NOMO-1 treated with DMSO at 0.1 percent for 48 hours (cell line): ENCODE data around the gene SULT1A2.
"Not testable (repeated sequence)": the region's sequence is repeated elsewhere in the genome, so short reads cannot be mapped to it uniquely, and the experiment has no call there.

Source experiments
- DNase-seq: peaks from one replicate; lab custom pipeline; 2025; ENCODE audit not compliant: unreplicated experiment; lab: John Stamatoyannopoulos, UW

Gene SULT1A2

DNA sequence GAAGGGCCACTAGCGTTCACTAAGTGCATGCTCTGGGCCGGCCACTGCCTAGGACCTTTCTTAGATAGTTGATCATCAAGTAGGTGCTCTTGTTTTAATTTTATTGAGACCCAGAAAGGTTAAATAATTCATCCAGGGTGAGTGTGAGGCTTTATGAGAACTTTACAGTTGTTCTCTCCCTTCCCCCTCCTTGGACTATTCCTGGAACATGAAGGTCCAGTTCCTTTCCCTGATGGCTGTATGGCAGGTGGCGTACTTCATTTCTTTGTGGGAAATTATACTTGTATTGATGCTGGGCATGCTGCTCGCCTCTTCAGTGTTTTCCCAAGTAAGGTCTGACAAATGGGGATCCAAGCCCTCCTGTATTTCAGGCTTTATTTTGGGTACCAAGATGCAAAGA, 34.7 kb downstream of the SULT1A2 start:
- no peak for DNase-seq

DNA sequence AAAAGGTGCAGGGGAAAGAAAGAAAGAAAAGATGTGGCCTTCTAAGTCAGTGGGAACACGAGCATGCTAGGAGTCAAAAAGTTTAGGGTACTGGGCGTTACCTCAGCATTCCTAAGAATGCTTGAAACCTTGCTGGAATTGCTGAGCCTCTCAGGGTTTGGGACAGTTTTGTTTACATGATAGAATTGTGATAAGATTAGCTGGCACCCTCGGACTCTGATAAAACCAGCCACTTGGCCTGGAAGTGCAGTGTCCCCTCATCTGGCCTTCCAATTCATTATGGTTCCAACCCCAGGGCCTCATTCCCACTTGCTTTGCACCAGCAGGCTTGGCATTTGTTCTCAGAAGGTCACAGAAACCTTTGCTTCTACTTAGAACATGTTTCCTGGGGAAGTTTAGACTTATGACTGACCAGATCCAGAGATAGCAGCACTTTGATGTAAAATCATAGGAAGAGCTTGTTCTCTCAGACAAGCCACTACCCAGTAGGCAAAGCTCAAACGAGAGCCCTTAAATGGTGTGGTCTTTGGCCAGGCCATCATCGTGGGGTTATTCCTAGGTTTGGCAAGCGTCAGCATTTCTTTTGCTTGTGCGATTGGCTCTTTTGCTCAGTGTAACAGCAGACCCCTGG, 35.2 kb downstream of the SULT1A2 start:
- DNase-seq: no peak

DNA sequence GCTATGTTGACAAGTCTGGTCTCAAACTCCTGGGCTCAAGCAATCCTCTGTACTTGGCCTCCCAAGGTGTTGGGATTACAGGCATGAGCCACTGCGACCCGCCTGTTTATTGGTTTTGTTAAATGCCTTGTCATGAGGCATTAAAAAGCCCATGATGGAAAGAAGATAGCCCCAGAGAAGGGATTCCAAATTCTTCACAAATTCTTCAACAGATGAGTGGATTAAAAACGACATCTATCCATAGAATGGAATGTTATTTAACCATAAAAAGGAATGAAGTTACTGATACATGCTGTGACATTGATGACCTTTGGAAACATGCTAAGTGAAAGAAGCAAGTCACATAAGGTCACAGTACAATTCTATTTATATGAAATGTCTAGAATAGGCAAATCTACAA, 38.4 kb downstream of the SULT1A2 start:
- no peak for DNase-seq

DNA sequence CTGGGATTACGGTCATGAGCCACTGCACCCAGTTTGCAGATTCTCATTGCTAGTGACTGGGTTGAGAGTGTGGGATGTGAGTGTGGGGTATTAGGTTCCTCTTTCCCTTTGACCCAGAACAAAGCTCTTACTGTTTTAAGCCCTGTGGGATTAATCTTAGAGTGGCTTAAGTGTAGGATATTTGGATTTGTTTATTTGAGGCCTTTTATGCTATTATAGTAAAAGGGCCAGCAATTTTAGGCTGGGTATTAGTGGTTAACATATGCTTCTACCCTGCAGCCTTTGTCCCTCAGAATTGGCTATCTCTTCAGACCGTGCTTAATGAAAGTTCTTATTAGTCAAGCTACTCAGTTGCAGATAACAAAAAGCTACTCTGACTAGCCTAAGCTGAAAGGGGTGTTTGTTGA, 39.9 kb downstream of the SULT1A2 start:
- no peak for DNase-seq

DNA sequence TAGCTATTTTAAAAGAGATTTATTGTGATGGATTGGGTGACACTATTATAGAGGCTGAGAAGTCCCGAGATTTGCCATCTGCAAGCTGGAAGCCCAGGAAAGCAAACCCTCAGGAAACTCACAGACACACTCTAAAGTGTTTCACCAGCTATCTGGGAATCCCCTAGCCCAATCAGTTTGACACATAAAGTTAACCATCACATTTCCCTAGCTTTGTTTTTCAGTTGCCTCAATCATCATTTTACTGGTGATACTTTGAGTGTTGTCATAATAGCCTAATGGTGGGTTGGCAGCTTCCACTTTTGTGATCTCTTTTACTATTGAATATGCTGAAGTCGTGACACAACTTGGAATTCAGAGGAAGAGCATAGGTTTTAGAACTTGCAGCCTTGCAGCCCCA, 41.3 kb downstream of the SULT1A2 start:
- DNase-seq: no peak

DNA sequence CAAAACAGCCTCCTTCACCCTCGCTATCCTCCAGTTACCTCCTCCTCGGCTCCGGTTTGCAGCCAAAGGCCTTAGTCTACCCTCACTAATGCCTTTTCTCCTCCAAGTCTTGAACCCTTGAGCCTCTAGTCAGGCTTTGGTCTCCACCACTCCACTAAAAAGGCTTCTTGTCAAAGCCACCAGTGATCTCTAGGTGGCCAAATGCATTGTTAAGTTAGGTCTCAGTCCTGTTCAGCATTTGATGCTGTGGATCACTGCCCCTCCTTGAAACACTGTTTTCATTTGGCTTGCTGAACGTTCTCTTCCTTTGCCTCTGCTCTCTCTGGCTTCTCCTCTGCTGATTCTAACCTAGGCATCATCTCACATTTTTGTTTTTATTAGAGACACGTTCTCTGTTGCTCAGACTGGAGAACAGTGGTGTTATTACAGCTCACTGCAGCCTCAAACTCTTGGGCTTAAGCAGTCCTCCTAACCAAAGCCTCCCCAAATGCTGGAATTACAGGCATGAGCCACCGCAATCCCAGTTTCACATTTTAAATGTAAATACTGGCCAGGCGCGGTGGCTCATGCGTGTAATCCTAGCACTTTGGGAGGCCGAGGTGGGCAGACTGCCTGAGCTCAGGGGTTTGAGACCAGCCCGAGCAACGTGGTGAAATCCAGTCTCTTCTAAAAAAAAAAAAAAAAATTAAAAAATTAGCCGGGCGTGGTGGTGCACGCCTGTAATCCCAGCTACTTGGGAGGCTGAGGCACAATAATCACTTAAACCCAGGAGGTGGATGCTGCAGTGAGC, 42.0 kb downstream of the SULT1A2 start:
- DNase-seq: no peak

- DNase-seq: peak; percentile 92
Observed at GRCh38 chr16:28553776-28554633, 42.8 kb downstream of the SULT1A2 start, which contains the start of gene SGF29. Gene SGF29, plus strand, starts transcription at chr16:28553920. Its CDS starts 27,150 bp downstream, at chr16:28581070.

DNA sequence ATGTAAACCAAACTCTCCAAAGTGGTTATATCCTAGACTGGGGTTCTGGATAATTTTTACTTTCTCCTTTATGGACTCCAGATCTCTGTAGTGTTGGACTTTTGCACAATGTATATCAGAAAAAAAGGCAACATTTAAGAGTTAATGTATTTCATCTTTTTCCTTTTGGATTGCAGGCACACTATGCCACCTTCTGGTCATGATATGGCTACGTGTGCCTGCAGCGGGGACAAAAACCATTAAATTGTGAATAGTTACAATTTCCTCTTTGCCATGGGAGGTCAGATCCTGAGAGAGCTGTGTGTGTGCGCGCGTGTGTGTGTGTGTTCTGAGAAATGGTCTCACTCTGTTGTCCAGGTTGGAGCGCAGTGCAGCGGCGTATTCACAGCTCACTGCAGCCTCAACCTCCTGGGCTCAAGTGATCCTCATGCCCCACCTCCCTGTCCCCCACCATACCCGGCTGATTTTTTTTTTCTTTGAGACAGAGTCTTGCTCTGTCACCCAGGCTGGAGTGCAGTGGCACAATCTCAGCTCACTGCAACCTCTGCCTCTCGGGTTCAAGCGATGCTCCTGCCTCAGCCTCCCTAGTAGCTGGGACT, 47.5 kb downstream of the SULT1A2 start:
- DNase-seq: peak; percentile 87

DNA sequence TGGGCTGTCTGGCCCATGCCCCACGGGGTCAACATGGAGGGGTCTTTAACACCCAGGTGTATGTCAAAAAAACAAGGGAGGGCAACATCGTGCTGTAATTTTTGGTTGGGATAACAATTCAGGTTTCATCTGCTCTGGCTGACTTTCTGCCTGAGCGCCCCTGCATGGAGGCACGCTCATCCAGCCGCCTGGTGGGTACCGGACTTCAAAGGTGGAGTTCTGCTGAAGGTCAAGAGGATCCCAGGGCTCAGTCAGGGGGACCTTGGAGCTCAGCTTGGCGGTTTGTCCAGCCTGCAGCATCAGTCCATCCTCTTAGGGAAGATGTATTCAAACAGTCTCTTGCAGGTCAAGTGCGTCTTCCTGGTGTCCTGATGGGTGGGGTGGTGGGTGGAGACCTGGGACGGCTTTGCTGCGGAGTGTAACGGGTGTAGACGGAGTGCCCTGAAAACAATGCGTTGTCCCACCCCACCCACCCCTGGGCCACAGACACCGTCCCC, 48.5 kb downstream of the SULT1A2 start:
- DNase-seq: no peak

- DNase-seq: no peak
Observed at GRCh38 chr16:28546626-28547025, 50.2 kb downstream of the SULT1A2 start.

DNA sequence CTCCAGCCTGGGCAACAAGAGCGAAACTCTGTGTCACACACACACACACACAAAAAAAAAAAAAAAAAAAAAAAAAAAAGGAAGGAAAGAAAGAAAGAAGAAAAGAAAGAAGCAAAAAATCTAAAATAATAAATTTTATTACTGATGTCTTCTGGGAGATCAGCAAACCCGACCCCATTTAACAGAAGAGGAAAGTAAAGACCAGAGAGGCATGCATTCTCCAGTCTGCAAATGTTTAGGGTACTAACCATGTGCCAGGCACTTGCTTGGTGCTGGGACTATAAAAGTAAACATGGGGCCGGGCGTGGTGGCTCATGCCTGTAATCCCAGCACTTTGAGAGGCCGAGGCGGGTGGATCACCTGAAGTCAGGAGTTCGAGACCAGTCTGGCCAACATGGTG, 50.9 kb downstream of the SULT1A2 start:
- not testable (repeated sequence) for DNase-seq

- no peak for DNase-seq
Observed at GRCh38 chr16:28544998-28545397, 51.9 kb downstream of the SULT1A2 start.

DNA sequence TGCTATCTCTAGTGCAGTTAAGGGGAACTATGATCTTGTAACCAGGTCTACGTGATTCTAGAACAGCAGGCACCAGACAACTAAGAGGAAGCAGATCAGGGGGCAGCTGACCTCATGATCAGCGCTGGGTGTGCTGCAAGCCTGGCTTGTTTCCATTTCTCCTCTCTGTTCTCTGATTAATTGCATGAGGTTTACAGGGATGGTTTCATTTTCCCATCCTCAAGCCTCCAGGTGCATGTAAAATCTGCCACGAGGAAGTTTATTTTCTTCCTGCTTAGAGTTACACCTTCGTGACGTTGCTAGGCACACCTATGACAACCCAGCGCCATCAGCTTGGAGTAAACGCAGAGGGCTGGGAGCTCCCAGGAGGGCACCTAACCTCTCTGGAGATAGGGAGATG, 53.8 kb downstream of the SULT1A2 start:
- DNase-seq: peak; percentile 96

DNA sequence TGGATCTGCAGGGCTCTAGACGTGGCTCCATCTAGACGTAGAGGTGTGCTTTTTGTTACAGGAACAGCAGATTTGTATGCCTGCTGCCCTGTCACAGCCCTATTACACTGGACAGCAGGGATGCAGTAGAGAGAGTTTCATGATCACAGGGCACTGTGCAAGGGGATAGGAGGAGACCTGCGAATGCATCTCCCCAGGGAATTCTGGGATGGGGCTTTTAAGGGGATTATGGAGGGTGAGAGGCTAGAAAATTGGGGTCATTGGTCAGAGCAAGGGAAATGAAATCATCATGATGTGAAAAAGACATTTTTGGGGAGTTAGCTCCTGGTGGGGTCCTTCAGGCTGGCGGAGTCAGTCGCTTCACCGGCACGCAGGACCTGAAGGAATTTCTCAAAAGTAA, 54.2 kb downstream of the SULT1A2 start:
- no peak for DNase-seq
